Ishikawa (cell line): ENCODE data around the gene RGL3.

Experiments used
- CEBPB ChIP-seq: IDR thresholded peaks from 2 replicates; pipeline ENCODE4 v1.6.1; 2012
- CREB1 ChIP-seq: IDR thresholded peaks from 2 replicates; pipeline ENCODE4 v1.6.1; 2012; ENCODE audit warnings: low read depth
- EGR1 ChIP-seq: IDR thresholded peaks from 2 replicates; pipeline ENCODE4 v1.6.1; 2012
- EP300 ChIP-seq: IDR thresholded peaks from 2 replicates; pipeline ENCODE4 v1.6.1; 2012; ENCODE audit warnings: borderline replicate concordance
- FOXM1 ChIP-seq: IDR thresholded peaks from 2 replicates; pipeline ENCODE4 v1.6.1; 2012; ENCODE audit warnings: low read depth, borderline replicate concordance
- MAX ChIP-seq: IDR thresholded peaks from 2 replicates; pipeline ENCODE4 v1.6.1; 2012
- NFIC ChIP-seq: IDR thresholded peaks from 2 replicates; pipeline ENCODE4 v1.6.1; 2012
- RAD21 ChIP-seq: IDR thresholded peaks from 2 replicates; pipeline ENCODE4 v1.6.1; 2012; ENCODE audit warnings: low read depth
- REST ChIP-seq: IDR thresholded peaks from 2 replicates; pipeline ENCODE4 v1.6.1; 2012; ENCODE audit warnings: low read depth, mild to moderate bottlenecking
- TAF1 ChIP-seq: IDR thresholded peaks from 2 replicates; pipeline ENCODE4 v1.6.1; 2012; ENCODE audit warnings: low read depth, mild to moderate bottlenecking
- TCF12 ChIP-seq: IDR thresholded peaks from 2 replicates; pipeline ENCODE4 v1.6.1; 2012; ENCODE audit warnings: low read depth
- TEAD4 ChIP-seq: IDR thresholded peaks from 2 replicates; pipeline ENCODE4 v1.6.1; 2012
- USF1 ChIP-seq: IDR thresholded peaks from 2 replicates; pipeline ENCODE4 v1.6.1; 2012
- YY1 ChIP-seq: IDR thresholded peaks from 2 replicates; pipeline ENCODE4 v1.6.1; 2012; ENCODE audit warnings: low read depth
- ZBTB7A ChIP-seq: IDR thresholded peaks from 2 replicates; pipeline ENCODE4 v1.6.1; 2012; ENCODE audit warnings: low read depth

The RGL3 gene

GRCh38 chr19:11426656-11427055, 7.5 kb upstream of the RGL3 start:
- TF ChIP-seq EP300 (no peak), NFIC (no peak), EGR1 (no peak), TAF1 (no peak), YY1 (no peak), TCF12 (no peak), MAX (no peak), RAD21 (no peak), REST (no peak), FOXM1 (no peak), TEAD4 (no peak), CREB1 (no peak), ZBTB7A (no peak), USF1 (no peak), CEBPB (no peak)

- TF ChIP-seq CREB1 (no peak), YY1 (no peak), EP300 (no peak), CEBPB (no peak), REST (no peak), TAF1 (no peak)
Observed at GRCh38 chr19:11425719-11426457, 6.8 kb upstream of the RGL3 start.

- TF ChIP-seq YY1 (no peak), EP300 (no peak), CEBPB (no peak), TCF12 (no peak), REST (no peak), EGR1 (no peak), TAF1 (no peak), FOXM1 (no peak), CREB1 (no peak), USF1 (no peak), RAD21 (no peak)
Observed at GRCh38 chr19:11423791-11424181, 4.7 kb upstream of the RGL3 start.

DNA sequence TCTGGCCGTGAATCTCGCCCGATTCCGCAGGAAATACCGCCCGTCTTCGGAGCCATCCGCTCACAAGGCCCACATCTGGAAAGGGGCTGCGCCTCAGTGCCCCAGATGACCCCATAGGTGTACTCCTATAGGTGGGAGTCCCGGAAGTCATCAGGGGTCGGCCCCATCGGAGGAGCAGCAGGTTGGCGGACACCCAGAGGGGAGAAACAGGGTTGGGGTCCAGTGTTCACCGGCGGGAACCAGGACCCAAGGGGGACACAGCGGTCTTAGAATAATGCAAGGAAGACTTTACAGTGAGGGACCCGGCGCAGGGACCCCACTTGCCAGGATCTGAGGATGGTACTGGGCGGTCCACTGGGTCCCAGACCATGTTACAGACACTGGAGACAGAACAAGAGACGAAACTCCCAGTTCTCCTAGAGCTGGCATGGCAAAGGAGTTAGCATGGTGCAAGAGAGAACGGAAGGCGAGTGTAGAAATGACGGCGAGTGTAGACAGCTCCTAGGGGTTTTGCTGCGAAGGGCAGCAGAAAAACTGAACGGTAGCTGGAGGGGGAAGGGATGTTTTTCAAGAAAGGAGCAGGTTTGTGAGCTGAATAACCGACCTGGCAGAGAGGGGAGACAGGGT, 4.2 kb upstream of the RGL3 start:
- no peak for TF ChIP-seq YY1
- TF ChIP-seq EP300, result no peak
- TF ChIP-seq REST, result no peak
- TF ChIP-seq FOXM1, result no peak
- TF ChIP-seq TEAD4, result no peak
- no peak for TF ChIP-seq CREB1
- no peak for TF ChIP-seq EGR1
- TF ChIP-seq ZBTB7A, result no peak
- TF ChIP-seq USF1, result no peak
- TF ChIP-seq RAD21, result no peak
- no peak for TF ChIP-seq TCF12
- TF ChIP-seq MAX, result no peak
- no peak for TF ChIP-seq NFIC
- no peak for TF ChIP-seq TAF1
